Right cardiac atrium (tissue), 5 donors: ENCODE results near the gene CSK. TPM values are rescaled to one million over a fixed set of nuclear protein-coding genes. Genes with fewer than 3 reads are reported as not detected.

ENCODE experiments used
- ATAC-seq, 2 donors: fragments of 200-7000 bp; cut with Tn5 transposase; one replicate each; pipeline versions ENCODE4 v1.8.0 to v1.9.1; 2020; ENCODE audit warnings: moderate library complexity in 2 of 2, mild to moderate bottlenecking in 1 of 2
- DNase-seq, 3 donors: peaks; one replicate each; pipeline ENCODE4 v3.0.0-alpha.2; 2020
- H3K27ac ChIP-seq: one replicate; pipeline ENCODE4 v1.5.1; 2013; ENCODE audit warnings: mild to moderate bottlenecking, low read length, control low read depth, moderate library complexity
- H3K27me3 ChIP-seq: one replicate; pipeline ENCODE4 v1.6.1; 2013; ENCODE audit not compliant: control insufficient read depth, insufficient read depth
- H3K4me1 ChIP-seq: one replicate; pipeline ENCODE4 v1.6.1; 2013; ENCODE audit warnings: low read length; ENCODE audit not compliant: control insufficient read depth, insufficient read depth
- H3K4me3 ChIP-seq: one replicate; pipeline ENCODE4 v1.5.1; 2013; ENCODE audit warnings: low read length, control low read depth
- H3K9me3 ChIP-seq: one replicate; pipeline ENCODE4 v1.6.1; 2013; ENCODE audit warnings: low read length; ENCODE audit not compliant: control insufficient read depth
- WGBS: extraction: QIAGEN DNeasy Blood & Tissue Kit; methylation state at CpG from one replicate; pipeline ENCODE4 v1.1.7; 2013; 5-methylcytosine and 5-hydroxymethylcytosine counted together
- intact Hi-C, 4 donors: fragments of 100-400 bp; cut with DNase I; formaldehyde crosslinking; loops; one replicate each; pipeline versions ENCODE4 v1.11.0 to v1.14.0; 2022 to 2023
- microRNA-seq, 2 donors: library from miRNA; unstranded; fragments of <30 nt; microRNA quantifications; one replicate each; pipeline ENCODE4 v1.2.0, GENCODE V29; 2020 to 2021
- polyA plus RNA-seq: library from polyadenylated mRNA; stranded (reverse); fragments of 200-250 nt; gene quantifications from one replicate; pipeline ENCODE4 v1.2.3, GENCODE V29; 2013
- total RNA-seq, 4 donors: library from RNA; stranded (reverse); fragmentation: NEBNext Ultra II Directional; extraction: Animal tissue kit (Norgen Biotek cat#: 25700); gene quantifications; one replicate each; pipeline ENCODE4 v1.2.1, GENCODE V29; 2021
- donor health status: healthy with polysubstance abuse.
- donor health status: DM: no; HTN: yes; CAD: no.
- donor health status: DM: no; HTN: no; CAD: no.
- donor health status: DM: no; HTN: yes; CAD: no; lungs with severe emphysema.
- donor health status: DM: yes; HTN: yes; CAD: no.

CSK gene
- total and polyA plus RNA-seq, 5 donors, result 44.3 to 68.3 (median 59.3) TPM

GRCh38 chr15:74844319-74845207, 62.7 kb downstream of the CSK start:
- ATAC-seq (no peak), DNase-seq (peak in 1 of 3 donors; percentile 58)
- no peaks in the 10 kb centered on the region for H3K27me3 ChIP-seq
- H3K4me1 ChIP-seq, result peaks cover 2% of the 10 kb centered on the region
- H3K9me3 ChIP-seq, result no peaks in the 10 kb centered on the region
- no peak overlapping the region for H3K4me3 ChIP-seq
- H3K27ac ChIP-seq, result no peak overlapping the region
- 80% methylated on average over 12 of the region's 12 CpGs for WGBS
- intact Hi-C loops, result loop anchor here in 1 of 4 donors (10.0 kb wide), 1 partner anchor 50 kb away; the partner anchor contains the start of gene MPI

- ATAC-seq, result no peak
- WGBS, result 78% methylated on average over 5 of the region's 5 CpGs
- intact Hi-C loops, result loop anchor here in 1 of 4 donors (10.0 kb wide), 1 partner anchor 50 kb away; the partner anchor contains the start of gene MPI
Measured at GRCh38 chr15:74845208-74845568, 63.3 kb downstream of the CSK start.

GRCh38 chr15:74845581-74845980, 63.7 kb downstream of the CSK start:
- H3K27me3 ChIP-seq, result no peaks in the 10 kb centered on the region
- intact Hi-C loops, result loop anchor here in 1 of 4 donors (10.0 kb wide), 1 partner anchor 49 kb away; the partner anchor contains the start of gene MPI
- H3K27ac ChIP-seq, result no peak overlapping the region
- 91% methylated on average over 4 of the region's 4 CpGs for WGBS
- no peaks in the 10 kb centered on the region for H3K9me3 ChIP-seq
- peak in 1 of 3 donors; percentile 24 for DNase-seq
- H3K4me1 ChIP-seq, result peaks cover 2% of the 10 kb centered on the region
- no peak overlapping the region for H3K4me3 ChIP-seq
- no peak for ATAC-seq

More at GRCh38 chr15:74845208-74845568, 63.3 kb downstream of the CSK start:
- Histone ChIP-seq H3K4me1 (peaks cover 2% of the 10 kb centered on the region), H3K9me3 (no peaks in the 10 kb centered on the region), H3K27me3 (no peaks in the 10 kb centered on the region), H3K4me3 (no peak overlapping the region), H3K27ac (no peak overlapping the region)
- peak in 1 of 3 donors; percentile 27 for DNase-seq

GRCh38 chr15:74847432-74847831, 65.6 kb downstream of the CSK start:
- no peaks in the 10 kb centered on the region for H3K9me3 ChIP-seq
- WGBS, result 68% methylated on average over 3 of the region's 3 CpGs
- H3K27me3 ChIP-seq, result no peaks in the 10 kb centered on the region
- ATAC-seq (no peak), DNase-seq (peak; percentile 44 to 78 (median 60))
- intact Hi-C loops, result loop anchor here in 1 of 4 donors (10.0 kb wide), 1 partner anchor 47 kb away; the partner anchor contains the start of gene MPI
- peak overlapping the region; percentile 11 for H3K27ac ChIP-seq
- H3K4me3 ChIP-seq, result no peak overlapping the region
- H3K4me1 ChIP-seq, result peaks cover 2% of the 10 kb centered on the region

- Histone ChIP-seq H3K27me3 (no peaks in the 10 kb centered on the region), H3K4me3 (no peak overlapping the region), H3K27ac (no peak overlapping the region), H3K9me3 (no peaks in the 10 kb centered on the region), H3K4me1 (peaks cover 2% of the 10 kb centered on the region)
- 97% methylated on average over 4 of the region's 4 CpGs for WGBS
- intact Hi-C loops, result no loop called here
- ATAC-seq, result no peak
- DNase-seq, result peak in 1 of 3 donors; percentile 3
Measured at GRCh38 chr15:74850393-74850792, 68.5 kb downstream of the CSK start.

- intact Hi-C loops, result no loop called here
- peak in 1 of 3 donors; percentile 39 for DNase-seq
- WGBS, result 91% methylated on average over 7 of the region's 7 CpGs
- H3K4me1 ChIP-seq, result peaks cover 3% of the 10 kb centered on the region
- H3K27ac ChIP-seq, result no peak overlapping the region
- no peak for ATAC-seq
- H3K27me3 ChIP-seq, result no peaks in the 10 kb centered on the region
- no peak overlapping the region for H3K4me3 ChIP-seq
- no peaks in the 10 kb centered on the region for H3K9me3 ChIP-seq
Measured at GRCh38 chr15:74851960-74852359, 70.1 kb downstream of the CSK start.

Small RNA genes within 50 kb of the gene (microRNA-seq; reads per million reads assigned to microRNA genes)
- gene MIR4513 (0 reads per million in 2 donors), gene MIR6882 (0.54 to 3.8 reads per million in 2 donors)

Other genes starting within 250 kb of the CSK start
- 1 to 10 TPM; 2.1 to 3.8 (median 2.5) TPM for gene ARID3B, start 240.9 kb upstream of the CSK start, total RNA-seq
- 2.1 TPM for gene ARID3B, start 240.9 kb upstream of the CSK start, polyA plus RNA-seq
- 10 to 100 TPM; 40.0 to 65.1 (median 53.3) TPM for gene CLK3, start 166.2 kb upstream of the CSK start, total RNA-seq
- 51.4 TPM for gene CLK3, start 166.2 kb upstream of the CSK start, polyA plus RNA-seq
- gene EDC3, start 86.1 kb upstream of the CSK start, total RNA-seq, result 10 to 100 TPM; 14.1 to 19.7 (median 17.2) TPM
- gene EDC3, start 86.1 kb upstream of the CSK start, polyA plus RNA-seq, result 8.6 TPM
- gene CYP1A1, start 56.6 kb upstream of the CSK start, total RNA-seq, result 1 to 10 TPM in 1 of 4 donors, under 1 TPM in 1, not detected in 2; 0.12 to 1.1 TPM
- gene CYP1A1, start 56.6 kb upstream of the CSK start, polyA plus RNA-seq, result 0.59 TPM
- gene CYP1A2, start 33.2 kb upstream of the CSK start, total RNA-seq, result not detected
- 0.07 TPM for gene CYP1A2, start 33.2 kb upstream of the CSK start, polyA plus RNA-seq
- 100 to 1,000 TPM in 3 of 4 donors, 10 to 100 TPM in 1; 66.2 to 216 (median 131) TPM for gene LMAN1L, start 30.8 kb downstream of the CSK start, total RNA-seq
- gene LMAN1L, start 30.8 kb downstream of the CSK start, polyA plus RNA-seq, result 84.7 TPM
- 10 to 100 TPM; 13.0 to 31.0 (median 20.9) TPM for gene CPLX3, start 44.5 kb downstream of the CSK start, total RNA-seq
- gene CPLX3, start 44.5 kb downstream of the CSK start, polyA plus RNA-seq, result 13.3 TPM
- gene ULK3, start 61.1 kb downstream of the CSK start, total RNA-seq, result 10 to 100 TPM; 34.9 to 49.3 (median 45.9) TPM
- gene ULK3, start 61.1 kb downstream of the CSK start, polyA plus RNA-seq, result 35.0 TPM
- gene SCAMP2, start 91.3 kb downstream of the CSK start, total RNA-seq, result 10 to 100 TPM; 52.2 to 67.1 (median 61.7) TPM
- 36.1 TPM for gene SCAMP2, start 91.3 kb downstream of the CSK start, polyA plus RNA-seq
- gene MPI, start 108.0 kb downstream of the CSK start, total RNA-seq, result 10 to 100 TPM; 39.1 to 59.8 (median 47.7) TPM
- gene MPI, start 108.0 kb downstream of the CSK start, polyA plus RNA-seq, result 47.9 TPM
- 100 to 1,000 TPM; 108 to 128 (median 121) TPM for gene FAM219B, start 124.8 kb downstream of the CSK start, total RNA-seq
- 44.9 TPM for gene FAM219B, start 124.8 kb downstream of the CSK start, polyA plus RNA-seq
- gene COX5A, start 156.0 kb downstream of the CSK start, total RNA-seq, result 100 to 1,000 TPM; 802 to 917 (median 853) TPM
- 2,062 TPM for gene COX5A, start 156.0 kb downstream of the CSK start, polyA plus RNA-seq
- 1 to 10 TPM; 5.3 to 8.1 (median 6.3) TPM for gene RPP25, start 174.7 kb downstream of the CSK start, total RNA-seq
- 3.5 TPM for gene RPP25, start 174.7 kb downstream of the CSK start, polyA plus RNA-seq
- gene SCAMP5, start 213.5 kb downstream of the CSK start, total RNA-seq, result 10 to 100 TPM in 1 of 4 donors, 1 to 10 TPM in 3; 4.5 to 10.2 (median 7.4) TPM
- gene SCAMP5, start 213.5 kb downstream of the CSK start, polyA plus RNA-seq, result 4.7 TPM
- gene PPCDC, start 241.5 kb downstream of the CSK start, total RNA-seq, result 1 to 10 TPM; 4.7 to 6.3 (median 5.2) TPM
- 12.6 TPM for gene PPCDC, start 241.5 kb downstream of the CSK start, polyA plus RNA-seq